Small intestine (tissue), 7 donors: ENCODE measurements around the gene ATAD3A. TPM values are rescaled to one million over a fixed set of nuclear protein-coding genes. Genes with fewer than 3 reads are reported as not detected.
"Not testable (repeated sequence)": the region's sequence is repeated elsewhere in the genome, so short reads cannot be mapped to it uniquely, and the experiment has no call there.

Experiments
- DNase-seq, 2 donors: peaks; one replicate each; pipeline versions ENCODE4 v3.0.0 to v3.0.0-alpha.2; 2013
- FAIRE-seq: peaks from 2 replicates; lab custom pipeline; 2012; peaks lifted over from hg19 to GRCh38; lab: Jason Lieb, UNC
- H3K27ac ChIP-seq, 3 donors: one replicate each; pipeline ENCODE4 v1.5.1; 2013; ENCODE audit warnings: low read length in 2 of 3, mild to moderate bottlenecking in 2 of 3, control low read depth in 1 of 3, inconsistent platforms in 1 of 3, low read depth in 1 of 3, moderate library complexity in 1 of 3
- H3K27me3 ChIP-seq, 3 donors: one replicate each; pipeline ENCODE4 v1.6.1; 2013; ENCODE audit warnings: low read length in 3 of 3, inconsistent platforms in 1 of 3; ENCODE audit not compliant: control insufficient read depth in 3 of 3, insufficient read depth in 3 of 3
- H3K36me3 ChIP-seq, 3 donors: one replicate each; pipeline ENCODE4 v1.6.1; 2013; ENCODE audit warnings: low read length in 3 of 3, inconsistent platforms in 1 of 3, low read depth in 1 of 3, mild to moderate bottlenecking in 1 of 3, moderate library complexity in 1 of 3; ENCODE audit not compliant: control insufficient read depth in 3 of 3, insufficient read depth in 2 of 3
- H3K4me1 ChIP-seq, 3 donors: one replicate each; pipeline ENCODE4 v1.6.1; 2013; ENCODE audit warnings: low read length in 2 of 3, inconsistent platforms in 1 of 3, low read depth in 1 of 3, mild to moderate bottlenecking in 1 of 3, moderate library complexity in 1 of 3; ENCODE audit not compliant: control insufficient read depth in 3 of 3, insufficient read depth in 2 of 3
- H3K4me3 ChIP-seq, 3 donors: one replicate each; pipeline ENCODE4 v1.5.1; 2013; ENCODE audit warnings: low read length in 3 of 3, control low read depth in 1 of 3, inconsistent platforms in 1 of 3, low read depth in 1 of 3, mild to moderate bottlenecking in 1 of 3, moderate library complexity in 1 of 3
- H3K9me3 ChIP-seq, 2 donors: one replicate each; pipeline ENCODE4 v1.6.1; 2013; ENCODE audit warnings: low read depth in 1 of 2, low read length in 1 of 2; ENCODE audit not compliant: control insufficient read depth in 2 of 2, insufficient read depth in 1 of 2
- WGBS, 3 donors: extraction: QIAGEN DNeasy Blood & Tissue Kit; methylation state at CpG; one replicate each; pipeline ENCODE4 v1.1.7; 2013; 5-methylcytosine and 5-hydroxymethylcytosine counted together
- polyA plus RNA-seq, 4 donors: library from polyadenylated mRNA; stranded (reverse) in 3 of 4; unstranded in 1 of 4; fragments of 200-250 nt in 3 of 4; fragments of 120-200 nt in 1 of 4; gene quantifications; one replicate each; pipeline versions ENCODE4 v1.2.1 to v1.2.3, GENCODE V29; 2013
- donor health status: healthy with polysubstance abuse.
- donor health status: control.
- donor health status: control.
- donor health status: Bipolar disorder and iron deficiency.
- donor health status: healthy.

The ATAD3A gene
- polyA plus RNA-seq, 4 donors: 16.8 to 42.1 (median 25.0) TPM

DNA sequence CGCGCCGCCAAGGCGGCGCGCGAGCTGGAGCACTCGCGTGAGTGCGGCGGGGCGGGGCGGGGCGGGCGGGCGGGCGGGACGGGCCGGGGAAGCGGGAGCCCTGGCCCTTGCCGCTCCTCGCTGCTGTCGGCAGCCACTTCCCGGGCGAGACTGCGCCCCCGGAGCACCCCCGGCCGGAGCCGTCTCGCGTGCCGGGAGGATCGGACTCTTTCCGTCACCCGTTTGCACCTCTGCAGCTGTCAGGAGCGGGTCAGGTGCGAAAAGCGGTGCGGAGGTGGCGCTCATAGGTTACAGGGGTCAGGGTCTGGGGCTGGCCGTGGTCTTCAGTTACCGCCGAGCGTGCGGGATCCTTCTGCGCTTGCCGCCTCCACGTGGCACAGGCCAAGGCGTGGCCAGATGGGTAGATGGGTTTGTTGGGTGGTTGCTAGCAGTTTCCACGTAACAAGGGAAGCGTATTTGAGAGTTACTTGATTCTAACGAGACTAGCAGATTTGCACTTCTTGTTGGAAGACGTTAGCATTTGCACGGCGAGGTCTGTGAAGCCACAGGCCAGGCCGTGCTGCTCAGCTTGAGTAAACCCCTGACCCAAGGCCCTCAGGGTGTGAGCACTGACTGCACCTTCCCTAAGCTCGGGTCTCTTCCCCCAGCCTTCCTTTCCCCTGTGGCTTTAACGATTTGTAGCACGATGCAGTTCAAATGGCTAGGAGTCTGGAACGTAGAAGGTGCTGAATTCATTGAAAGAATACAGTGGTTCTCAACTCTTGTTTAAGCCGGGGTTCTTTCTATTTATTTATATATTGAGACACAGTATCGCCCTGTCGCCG lies 39.7 kb upstream of the ATAD3A start:
- H3K27ac ChIP-seq, H3K9me3 ChIP-seq, FAIRE-seq, H3K4me1 ChIP-seq, H3K27me3 ChIP-seq: not testable (repeated sequence)
- peaks cover 0 to 15% (median 0%) of the 10 kb centered on the region in 3 donors for H3K36me3 ChIP-seq
- WGBS, 3 donors: 1 to 4% (median 2%) methylated on average over 26 to 54 of the region's 65 CpGs
- H3K4me3 ChIP-seq: peak overlapping the region; percentile 50 to 86 (median 72)
- peak; percentile 11 to 32 for DNase-seq

DNA sequence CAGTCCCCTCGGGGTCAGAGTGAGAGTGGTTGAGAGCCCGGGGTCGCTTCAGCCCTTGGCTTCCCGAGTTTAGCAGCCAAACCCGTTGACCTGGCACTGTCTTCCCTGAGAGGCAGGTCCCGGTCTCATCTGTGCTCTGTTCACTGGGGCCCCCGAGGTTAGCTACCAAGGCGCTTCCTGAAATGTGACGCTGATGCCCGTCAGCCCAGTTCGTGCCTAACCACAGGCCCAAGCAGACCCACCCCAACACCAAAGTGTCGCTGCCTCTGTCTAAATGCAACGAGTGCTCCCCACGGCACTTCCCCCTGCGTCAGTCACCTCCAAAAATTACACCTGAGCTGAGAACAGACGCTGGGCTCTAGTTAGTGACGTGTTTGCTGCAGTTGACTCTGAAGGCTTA lies 36.0 kb upstream of the ATAD3A start:
- H3K27me3 ChIP-seq, H3K9me3 ChIP-seq, FAIRE-seq, H3K4me1 ChIP-seq, H3K4me3 ChIP-seq, DNase-seq, H3K27ac ChIP-seq: not testable (repeated sequence)
- 83 to 86% (median 83%) methylated on average over 14 to 15 of the region's 17 CpGs for WGBS, 3 donors
- H3K36me3 ChIP-seq: peaks cover 11 to 43% (median 12%) of the 10 kb centered on the region in 3 donors

DNA sequence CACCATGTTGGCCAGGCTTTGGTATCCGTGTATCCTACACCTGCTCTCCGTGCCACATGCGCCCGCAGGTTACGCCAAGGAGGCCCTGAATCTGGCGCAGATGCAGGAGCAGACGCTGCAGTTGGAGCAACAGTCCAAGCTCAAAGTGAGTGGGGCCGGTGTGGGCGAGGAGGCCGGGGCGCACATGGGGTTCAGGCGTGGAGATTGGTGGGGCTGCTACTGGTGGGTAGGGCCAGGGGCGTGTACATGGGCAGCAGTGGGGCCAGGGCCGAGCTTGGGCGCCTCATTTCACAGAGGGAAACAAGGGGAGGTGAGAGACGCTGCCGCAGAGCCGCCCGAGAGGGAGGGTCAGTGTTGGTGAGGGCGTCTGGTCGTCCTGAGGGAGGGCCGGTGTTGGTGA lies 34.8 kb upstream of the ATAD3A start:
- 96 to 98% (median 97%) methylated on average over 22 of the region's 22 CpGs for WGBS, 3 donors
- no peak overlapping the region for H3K27ac ChIP-seq
- no peak for FAIRE-seq

DNA sequence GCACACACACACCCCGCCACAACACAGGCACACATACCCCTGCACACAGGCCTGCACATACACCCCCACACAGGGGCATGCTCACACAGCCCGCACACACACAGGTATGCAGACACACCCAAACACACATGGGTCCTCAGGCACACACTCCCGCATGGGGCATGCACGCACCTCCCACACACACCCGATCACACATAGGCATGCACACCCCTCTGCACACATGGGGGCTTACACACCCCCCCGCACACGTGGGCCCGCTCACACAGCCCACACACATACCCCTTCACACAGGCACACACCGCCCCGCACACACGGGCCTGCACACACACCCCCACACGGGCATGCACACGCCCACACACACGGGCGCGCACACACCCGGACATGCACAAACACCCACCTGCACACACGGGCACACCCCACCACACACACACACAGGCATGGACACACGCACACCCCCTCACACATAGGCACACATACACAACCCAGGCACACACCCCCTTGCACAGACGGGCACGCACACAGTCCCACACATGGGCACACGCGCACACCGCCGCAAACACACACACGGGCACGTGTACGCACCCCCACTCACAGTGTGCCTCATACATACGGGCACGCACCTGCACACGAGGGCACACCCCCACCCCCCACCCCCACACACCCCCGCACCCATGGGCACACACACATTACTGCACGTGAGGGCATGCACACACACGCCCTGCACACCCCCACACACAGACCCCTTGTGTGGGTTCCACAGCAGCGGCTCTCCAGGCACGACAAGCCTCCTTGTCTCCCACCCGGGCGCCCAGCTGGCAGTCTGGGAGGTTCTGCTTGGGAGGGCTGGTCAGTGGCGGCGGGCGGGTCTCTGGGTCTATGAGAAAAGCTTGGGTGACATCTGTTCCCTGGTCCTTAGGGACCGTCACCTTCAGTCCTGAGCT lies 32.1 kb upstream of the ATAD3A start:
- 95 to 97% (median 96%) methylated on average over 40 to 42 of the region's 42 CpGs for WGBS, 3 donors
- H3K27ac ChIP-seq: no peak overlapping the region
- H3K4me3 ChIP-seq: no peak overlapping the region
- H3K4me1 ChIP-seq: no peaks in the 10 kb centered on the region
- DNase-seq: no peak
- H3K27me3 ChIP-seq: no peaks in the 10 kb centered on the region
- H3K9me3 ChIP-seq: no peaks in the 10 kb centered on the region
- peaks cover 11 to 64% (median 12%) of the 10 kb centered on the region in 3 donors for H3K36me3 ChIP-seq
- no peak for FAIRE-seq

More for the DNA sequence above, 34.8 kb upstream of the ATAD3A start:
- H3K27me3 ChIP-seq: no peaks in the 10 kb centered on the region
- no peak for DNase-seq
- no peaks in the 10 kb centered on the region for H3K9me3 ChIP-seq
- no peaks in the 10 kb centered on the region for H3K4me1 ChIP-seq
- H3K4me3 ChIP-seq: no peak overlapping the region
- H3K36me3 ChIP-seq: peaks cover 11 to 49% (median 12%) of the 10 kb centered on the region in 3 donors

DNA sequence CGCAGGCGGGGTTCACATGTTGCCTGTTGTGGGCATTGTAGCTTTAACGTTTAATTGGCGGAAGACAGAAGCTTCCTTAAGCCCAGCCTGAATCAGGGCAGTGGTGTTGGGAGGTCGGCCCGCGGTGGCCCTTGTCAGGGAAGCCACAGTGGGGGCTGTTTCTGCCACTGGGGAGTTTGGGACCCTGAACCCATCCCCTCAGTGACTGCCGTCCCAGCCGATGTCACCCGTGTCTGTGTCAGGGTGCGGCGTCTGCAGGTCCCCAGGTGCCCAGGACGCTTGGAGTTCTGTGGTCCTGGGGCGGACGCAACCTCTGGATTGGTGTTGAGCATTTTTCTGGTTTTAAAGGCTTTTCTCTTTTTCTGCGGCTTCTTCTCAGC lies 31.5 kb upstream of the ATAD3A start:
- H3K27me3 ChIP-seq, H3K4me3 ChIP-seq, H3K4me1 ChIP-seq, FAIRE-seq, H3K9me3 ChIP-seq, H3K27ac ChIP-seq, DNase-seq: not testable (repeated sequence)
- WGBS, 3 donors: 93 to 98% (median 97%) methylated on average over 15 to 16 of the region's 16 CpGs
- H3K36me3 ChIP-seq: peaks cover 11 to 68% (median 12%) of the 10 kb centered on the region in 3 donors

DNA sequence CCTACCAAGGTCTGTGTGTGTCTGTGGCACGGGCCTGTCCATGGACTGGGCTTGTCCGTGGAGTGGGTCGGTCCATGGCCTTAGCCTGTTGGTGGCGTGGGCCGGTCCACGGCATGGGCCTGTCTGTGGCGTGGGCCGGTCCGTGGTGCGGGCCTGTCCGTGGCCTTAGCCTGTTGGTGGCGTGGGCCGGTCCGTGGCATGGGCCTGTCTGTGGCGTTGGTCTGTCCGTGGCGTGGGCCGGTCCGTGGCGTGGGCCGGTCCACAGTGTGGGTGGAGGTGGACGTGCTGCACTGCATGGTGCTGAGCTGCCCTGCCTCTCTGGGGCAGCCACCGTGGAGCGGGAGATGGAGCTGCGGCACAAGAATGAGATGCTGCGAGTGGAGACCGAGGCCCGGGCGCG lies 30.2 kb upstream of the ATAD3A start:
- not testable (repeated sequence) for DNase-seq, H3K27ac ChIP-seq, H3K9me3 ChIP-seq, H3K4me3 ChIP-seq, H3K4me1 ChIP-seq, FAIRE-seq, H3K27me3 ChIP-seq
- peaks cover 11 to 75% (median 12%) of the 10 kb centered on the region in 3 donors for H3K36me3 ChIP-seq
- WGBS, 3 donors: 95 to 98% (median 95%) methylated on average over 20 to 30 of the region's 30 CpGs

DNA sequence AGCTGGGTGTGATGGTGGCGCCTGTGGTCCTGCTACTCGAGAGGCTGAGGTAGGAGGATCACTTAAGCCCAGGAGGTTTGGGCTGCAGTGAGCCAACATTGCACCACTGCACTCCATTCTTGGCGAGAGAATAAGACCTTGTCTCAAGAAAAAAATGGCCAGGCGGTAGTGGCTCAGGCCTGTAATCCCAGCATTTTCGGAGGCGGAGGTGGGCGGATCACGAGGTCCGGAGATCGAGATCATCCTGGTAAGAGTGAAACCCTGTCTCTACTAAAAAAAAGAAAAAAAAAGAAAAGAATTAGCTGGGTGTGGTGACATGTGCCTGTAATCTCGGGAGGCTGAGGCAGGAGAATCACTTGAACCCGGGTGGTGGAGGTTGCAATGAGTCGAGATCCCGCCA lies 29.1 kb upstream of the ATAD3A start:
- H3K36me3 ChIP-seq: peaks cover 11 to 74% (median 12%) of the 10 kb centered on the region in 3 donors
- H3K27ac ChIP-seq: no peak overlapping the region
- H3K4me1 ChIP-seq: no peaks in the 10 kb centered on the region
- 95 to 97% (median 96%) methylated on average over 14 of the region's 14 CpGs for WGBS, 3 donors
- H3K9me3 ChIP-seq: no peaks in the 10 kb centered on the region
- no peaks in the 10 kb centered on the region for H3K27me3 ChIP-seq
- DNase-seq (no peak), FAIRE-seq (no peak)
- no peak overlapping the region for H3K4me3 ChIP-seq

DNA sequence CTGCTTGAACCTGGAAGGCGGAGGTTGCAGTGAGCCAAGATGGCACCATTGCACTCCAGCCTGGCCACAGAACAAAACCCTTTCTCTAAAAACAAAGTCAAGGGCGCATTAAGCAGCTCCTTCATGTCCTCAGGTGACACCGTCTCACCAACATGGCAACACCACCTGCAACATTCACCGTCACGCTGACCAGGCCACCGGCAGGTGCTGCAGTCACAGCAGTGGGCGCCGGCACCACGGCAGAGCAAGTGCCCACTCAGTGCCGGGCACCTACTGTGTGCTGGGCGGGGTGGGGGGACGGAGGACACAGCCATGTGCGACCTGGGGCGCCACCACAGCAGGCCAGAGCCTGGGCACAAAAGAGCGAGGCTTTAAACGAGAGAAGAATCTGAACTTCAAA lies 28.2 kb upstream of the ATAD3A start:
- Histone ChIP-seq H3K4me1 (no peaks in the 10 kb centered on the region), H3K36me3 (peaks cover 9 to 75% (median 11%) of the 10 kb centered on the region in 3 donors), H3K27ac (no peak overlapping the region), H3K4me3 (no peak overlapping the region), H3K9me3 (no peaks in the 10 kb centered on the region), H3K27me3 (no peaks in the 10 kb centered on the region)
- WGBS, 3 donors: 94 to 96% (median 96%) methylated on average over 16 of the region's 16 CpGs
- FAIRE-seq (no peak), DNase-seq (no peak)
